K562 (cell line): Measurements from ENCODE around the gene COL4A2. TPM values are rescaled to one million over a fixed set of nuclear protein-coding genes. Genes with fewer than 3 reads are reported as not detected.

Experiments used
- ATAC-seq: fragments of 200-7000 bp; cut with Tn5 transposase; 3 replicates; pipeline ENCODE4 v1.9.1; 2020; ENCODE audit warnings: moderate library complexity
- BruUV-seq: library from RNA; stranded (reverse); fragments of 400-500 nt; replicated peaks from 2 replicates; lab custom pipeline; 2021; lab: Mats Ljungman, UMichigan
- CTCF ChIA-PET: fragments of 300-600 bp; formaldehyde crosslinking; extraction: SDS; loops from one replicate; lab custom pipeline; 2021; ENCODE audit warnings: low intra/inter-chr PET ratio; lab: Yijun Ruan, JAX
- POLR2A ChIA-PET: fragments of 300-600, 350-650 bp; sonication (Branson Sonifier 250); formaldehyde crosslinking; extraction: SDS; loops from one replicate; lab custom pipeline; 2021; ENCODE audit warnings: antibody characterized with exemption, inconsistent platforms; lab: Yijun Ruan, JAX
- DNase-seq, 4 experiments: peaks; one replicate each; pipeline versions ENCODE4 v3.0.0 to v3.0.0-alpha.2; 2011 to 2018; ENCODE audit warnings: low spot score in 3 of 4, mixed read lengths in 3 of 4; ENCODE audit errors: extremely low read depth in 1 of 4
- FAIRE-seq: peaks from 2 replicates; lab custom pipeline; 2011; peaks lifted over from hg19 to GRCh38; lab: Jason Lieb, UNC
- H2AFZ ChIP-seq: 2 replicates; pipeline ENCODE4 v1.6.0; 2011; ENCODE audit warnings: low read depth, low read length, control low read depth, inconsistent platforms
- H3K27ac ChIP-seq: fragments of 200-600 bp; 3 replicates; pipeline ENCODE4 v1.8.0; 2011; ENCODE audit warnings: low read depth, mild to moderate bottlenecking, control low read depth, inconsistent platforms, low read length, moderate library complexity, mixed read lengths; ENCODE audit errors: extremely low read depth
- H3K27me3 ChIP-seq, 2 experiments: fragments of 300-600 bp in 1 of 2; 2 replicates in 1 of 2; 3 replicates in 1 of 2; pipeline versions ENCODE4 v1.6.0 to v1.8.0; 2011; ENCODE audit warnings: inconsistent platforms in 2 of 2, low read length in 2 of 2, mild to moderate bottlenecking in 1 of 2, mixed read lengths in 1 of 2, moderate library complexity in 1 of 2; ENCODE audit not compliant: control insufficient read depth in 2 of 2, insufficient read depth in 2 of 2
- H3K36me3 ChIP-seq: fragments of 300-600 bp; 3 replicates; pipeline ENCODE4 v1.8.0; 2011; ENCODE audit warnings: mild to moderate bottlenecking, low read length, inconsistent platforms; ENCODE audit not compliant: control insufficient read depth, insufficient read depth
- H3K4me1 ChIP-seq, 2 experiments: fragments of 200-600 bp in 1 of 2; replicated peaks in 1 of 2; 2 replicates in 1 of 2; 3 replicates in 1 of 2; pipeline versions ENCODE4 v1.5.1 to v1.8.0; 2011; ENCODE audit warnings: inconsistent platforms in 2 of 2, low read length in 2 of 2, mild to moderate bottlenecking in 1 of 2, mixed read lengths in 1 of 2, moderate library complexity in 1 of 2; ENCODE audit not compliant: control insufficient read depth in 2 of 2, insufficient read depth in 2 of 2
- H3K4me2 ChIP-seq: 2 replicates; pipeline ENCODE4 v1.6.1; 2011; ENCODE audit warnings: low read length, control low read depth, inconsistent platforms, mixed read lengths; ENCODE audit not compliant: insufficient read depth
- H3K4me3 ChIP-seq: fragments of 200-600 bp; sonication (generic), shearing (Covaris generic); 2 replicates; pipeline ENCODE4 v1.5.1; 2016; ENCODE audit warnings: control low read depth, inconsistent platforms
- H3K79me2 ChIP-seq: fragments of 200-600 bp; 3 replicates; pipeline ENCODE4 v1.8.0; 2011; ENCODE audit warnings: low read length, inconsistent platforms; ENCODE audit not compliant: control insufficient read depth, insufficient read depth
- H3K9ac ChIP-seq, 2 experiments: 2 replicates each; pipeline versions ENCODE4 v1.6.0 to v1.6.1; 2011; ENCODE audit warnings: low read depth in 2 of 2, low read length in 2 of 2, control low read depth in 1 of 2, inconsistent platforms in 1 of 2, mild to moderate bottlenecking in 1 of 2, mixed read lengths in 1 of 2; ENCODE audit not compliant: insufficient read depth in 1 of 2
- H3K9me1 ChIP-seq: one replicate; pipeline ENCODE4 v1.6.0; 2011; ENCODE audit warnings: inconsistent platforms, mild to moderate bottlenecking, low read length, moderate library complexity; ENCODE audit not compliant: control insufficient read depth, insufficient read depth
- H3K9me3 ChIP-seq: replicated peaks from 2 replicates; pipeline ENCODE4 v1.5.1; 2011; ENCODE audit warnings: low read depth, low read length, inconsistent platforms; ENCODE audit not compliant: control insufficient read depth, insufficient read depth
- H4K20me1 ChIP-seq: replicated peaks from 2 replicates; pipeline ENCODE4 v1.6.1; 2011; ENCODE audit warnings: low read length, inconsistent platforms, mixed read lengths; ENCODE audit not compliant: control insufficient read depth, insufficient read depth
- CAMTA2 ChIP-seq: fragments of 250-450 bp; sonication (Bioruptor Pico); conservative IDR thresholded peaks from 2 replicates; pipeline ENCODE4 v1.5.1; 2022
- CSDE1 ChIP-seq, 2 experiments: fragments of 450-650 bp; IDR thresholded peaks; 2 replicates each; pipeline ENCODE4 v1.6.1; 2016; ENCODE audit warnings: mild to moderate bottlenecking in 1 of 2
- JUN ChIP-seq, 2 experiments: sonication (generic) in 1 of 2; formaldehyde crosslinking in 1 of 2; IDR thresholded peaks; 2 replicates each; pipeline versions ENCODE4 v1.6.1 to v1.8.0; 2012 to 2022; ENCODE audit warnings: borderline replicate concordance in 2 of 2, mild to moderate bottlenecking in 2 of 2, improper control_type of control experiment in 1 of 2, low read depth in 1 of 2, low read length in 1 of 2, missing genetic modification reagents in 1 of 2
- RBM22 ChIP-seq: fragments of 200-400 bp; formaldehyde crosslinking; IDR thresholded peaks from 2 replicates; pipeline ENCODE4 v1.6.1; 2018; ENCODE audit warnings: low read length, low read depth; ENCODE audit not compliant: poor library complexity, severe bottlenecking
- SOX6 ChIP-seq: fragments of 450-650 bp; IDR thresholded peaks from 2 replicates; pipeline ENCODE4 v1.6.1; 2014; ENCODE audit warnings: mild to moderate bottlenecking
- ZBTB1 ChIP-seq: sonication (generic); formaldehyde crosslinking; IDR thresholded peaks from 2 replicates; pipeline ENCODE4 v1.8.1; 2023; ENCODE audit warnings: missing genetic modification reagents, low read depth, mild to moderate bottlenecking, borderline replicate concordance
- WGBS: fragments of 100-300 bp; shearing (Covaris generic); methylation state at CpG from one replicate; pipeline ENCODE4 v1.1.6; 2016; ENCODE audit warnings: low coverage, mixed read lengths; ENCODE audit not compliant: insufficient coverage; ENCODE audit errors: missing lambda C conversion rate; 5-methylcytosine and 5-hydroxymethylcytosine counted together
- in situ Hi-C: fragments of 300-500 bp; cut with MboI; formaldehyde crosslinking; loops from 4 replicates; pipeline ENCODE4 v1.15.0; 2018; ENCODE audit warnings: inconsistent platforms, mixed read lengths
- intact Hi-C: fragments of 100-400 bp; cut with micrococcal nuclease; formaldehyde crosslinking; loops from 2 replicates; pipeline ENCODE4 v1.14.2; 2022
- polyA plus RNA-seq, 8 experiments: library from polyadenylated mRNA; depleted of rRNA in 4 of 8; stranded (reverse) in 5 of 8; unstranded in 3 of 8; fragments of >200 nt; fragmentation: Nextera tagmentation in 2 of 8; fragmentation: Illumina TruSeq in 1 of 8; extraction: Ambion mirVana in 2 of 8; extraction: Trizol in 1 of 8; gene quantifications; 2 replicates each; pipeline versions ENCODE4 v1.2.1 to v1.2.3, GENCODE V29; 2011 to 2014; ENCODE audit warnings: inconsistent platforms in 1 of 8, missing spikeins in 1 of 8
- total RNA-seq, 7 experiments: library from RNA; depleted of rRNA in 6 of 7; stranded (reverse); fragments of >200 nt in 6 of 7; fragmentation: Illumina TruSeq in 2 of 7; extraction: Trizol in 2 of 7; gene quantifications; 2 replicates each; pipeline versions ENCODE4 v1.2.1 to v1.2.3, GENCODE V29; 2011 to 2021; ENCODE audit warnings: low replicate concordance in 1 of 7
- TF ChIP-seq, protein P1 (sequence below): IDR thresholded peaks from 2 replicates; pipeline ENCODE4 v1.6.1; 2012; ENCODE audit warnings: low read depth, low read length, improper control_type of control experiment, borderline replicate concordance
- TF ChIP-seq, protein P2 (sequence below): fragments of 150-350 bp; IDR thresholded peaks from 2 replicates; pipeline ENCODE4 v1.6.1; 2014; ENCODE audit warnings: low read depth, mild to moderate bottlenecking, low read length, borderline replicate concordance
- TF ChIP-seq, protein P3 (sequence below): fragments of 450-650 bp; conservative IDR thresholded peaks from 2 replicates; pipeline ENCODE4 v1.6.1; 2016; ENCODE audit warnings: missing genetic modification characterization, low read depth, mild to moderate bottlenecking, control low read depth, missing compliant biosample characterization

The COL4A2 gene
- total and polyA plus RNA-seq, 9 of the 15 experiments (the other 6 are each of a cell fraction or from before 2014, with no cell fraction given), result 0.13 to 15.2 (median 8.1) TPM

DNA sequence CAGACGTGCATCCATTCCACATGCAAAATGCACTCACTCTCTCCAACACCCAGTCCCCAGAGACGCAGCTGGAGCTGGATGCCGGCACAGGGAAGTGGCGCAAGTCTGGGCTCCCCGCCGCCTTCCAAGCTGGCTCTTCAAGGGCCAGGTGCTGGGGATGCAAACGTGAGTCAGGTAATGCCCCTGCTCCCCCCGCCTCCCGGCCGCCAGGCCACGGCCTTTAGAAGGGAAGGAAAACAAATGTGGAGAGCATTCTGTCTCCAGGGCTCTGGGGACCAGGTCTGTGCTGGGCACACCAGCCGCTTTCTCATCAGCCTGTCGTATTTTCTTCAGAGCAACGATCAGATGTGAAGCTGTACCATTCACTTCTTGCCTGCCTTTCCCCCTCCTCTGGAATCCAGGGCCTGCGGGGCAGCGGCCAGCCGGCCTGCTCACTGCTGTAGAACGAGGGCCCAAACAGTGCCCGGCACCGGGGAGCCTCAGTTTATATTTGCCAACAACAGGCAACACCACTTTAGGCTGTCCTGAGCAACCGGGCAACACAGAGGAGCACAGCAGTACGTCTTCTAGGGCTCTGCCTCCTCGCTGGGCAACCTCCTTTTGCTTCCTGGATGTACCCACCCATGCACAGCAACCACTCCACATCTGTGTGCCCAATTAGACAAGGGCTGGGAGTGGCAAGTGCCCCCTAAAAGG lies 250.7 kb downstream of the COL4A2 start (continued):
- TF ChIP-seq, protein P1, sequence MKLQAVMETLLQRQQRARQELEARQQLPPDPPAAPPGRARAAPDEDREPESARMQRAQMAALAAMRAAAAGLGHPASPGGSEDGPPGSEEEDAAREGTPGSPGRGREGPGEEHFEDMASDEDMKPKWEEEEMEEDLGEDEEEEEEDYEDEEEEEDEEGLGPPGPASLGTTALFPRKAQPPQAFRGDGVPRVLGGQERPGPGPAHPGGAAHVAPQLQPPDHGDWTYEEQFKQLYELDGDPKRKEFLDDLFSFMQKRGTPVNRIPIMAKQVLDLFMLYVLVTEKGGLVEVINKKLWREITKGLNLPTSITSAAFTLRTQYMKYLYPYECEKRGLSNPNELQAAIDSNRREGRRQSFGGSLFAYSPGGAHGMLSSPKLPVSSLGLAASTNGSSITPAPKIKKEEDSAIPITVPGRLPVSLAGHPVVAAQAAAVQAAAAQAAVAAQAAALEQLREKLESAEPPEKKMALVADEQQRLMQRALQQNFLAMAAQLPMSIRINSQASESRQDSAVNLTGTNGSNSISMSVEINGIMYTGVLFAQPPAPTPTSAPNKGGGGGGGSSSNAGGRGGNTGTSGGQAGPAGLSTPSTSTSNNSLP, result no peak
- no peak for TF ChIP-seq CSDE1 (IDR thresholded peaks at IDR 0.05)
- TF ChIP-seq, protein P2, sequence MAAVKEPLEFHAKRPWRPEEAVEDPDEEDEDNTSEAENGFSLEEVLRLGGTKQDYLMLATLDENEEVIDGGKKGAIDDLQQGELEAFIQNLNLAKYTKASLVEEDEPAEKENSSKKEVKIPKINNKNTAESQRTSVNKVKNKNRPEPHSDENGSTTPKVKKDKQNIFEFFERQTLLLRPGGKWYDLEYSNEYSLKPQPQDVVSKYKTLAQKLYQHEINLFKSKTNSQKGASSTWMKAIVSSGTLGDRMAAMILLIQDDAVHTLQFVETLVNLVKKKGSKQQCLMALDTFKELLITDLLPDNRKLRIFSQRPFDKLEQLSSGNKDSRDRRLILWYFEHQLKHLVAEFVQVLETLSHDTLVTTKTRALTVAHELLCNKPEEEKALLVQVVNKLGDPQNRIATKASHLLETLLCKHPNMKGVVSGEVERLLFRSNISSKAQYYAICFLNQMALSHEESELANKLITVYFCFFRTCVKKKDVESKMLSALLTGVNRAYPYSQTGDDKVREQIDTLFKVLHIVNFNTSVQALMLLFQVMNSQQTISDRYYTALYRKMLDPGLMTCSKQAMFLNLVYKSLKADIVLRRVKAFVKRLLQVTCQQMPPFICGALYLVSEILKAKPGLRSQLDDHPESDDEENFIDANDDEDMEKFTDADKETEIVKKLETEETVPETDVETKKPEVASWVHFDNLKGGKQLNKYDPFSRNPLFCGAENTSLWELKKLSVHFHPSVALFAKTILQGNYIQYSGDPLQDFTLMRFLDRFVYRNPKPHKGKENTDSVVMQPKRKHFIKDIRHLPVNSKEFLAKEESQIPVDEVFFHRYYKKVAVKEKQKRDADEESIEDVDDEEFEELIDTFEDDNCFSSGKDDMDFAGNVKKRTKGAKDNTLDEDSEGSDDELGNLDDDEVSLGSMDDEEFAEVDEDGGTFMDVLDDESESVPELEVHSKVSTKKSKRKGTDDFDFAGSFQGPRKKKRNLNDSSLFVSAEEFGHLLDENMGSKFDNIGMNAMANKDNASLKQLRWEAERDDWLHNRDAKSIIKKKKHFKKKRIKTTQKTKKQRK, result no peak
- TF ChIP-seq, all 486 proteins: peak for 0

DNA sequence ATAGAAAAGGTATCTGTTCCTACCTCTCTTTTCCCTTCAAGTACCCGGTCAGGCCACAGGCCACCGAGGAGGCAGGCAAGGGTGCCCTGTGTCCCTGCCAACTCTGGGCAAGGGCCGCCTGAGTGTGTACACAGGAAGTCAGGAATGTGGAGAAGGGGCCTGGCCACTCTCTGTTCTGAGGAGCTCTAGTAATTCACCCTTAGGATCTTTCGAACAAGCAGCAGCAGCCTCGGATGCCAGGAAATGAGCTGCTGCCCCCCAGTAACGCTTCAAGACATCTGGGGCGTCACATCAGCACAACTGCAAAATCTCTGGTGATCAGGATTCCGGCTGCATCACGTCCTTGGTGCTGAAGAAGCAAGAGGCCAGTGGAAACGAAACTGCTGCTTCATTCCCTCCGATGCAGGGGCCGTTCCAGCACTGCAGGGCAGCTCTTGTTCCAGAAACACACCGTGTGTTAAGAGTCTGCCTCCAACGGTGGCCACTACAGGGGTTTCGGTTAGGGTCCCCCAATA lies 252.4 kb downstream of the COL4A2 start:
- 51% methylated on average over 14 of the region's 15 CpGs for WGBS
- no peak for FAIRE-seq
- TF ChIP-seq CAMTA2 (CRISPR knock-in tag) (no peak), SOX6 (no peak), ZBTB1 (no peak), JUN (IDR thresholded peaks at IDR 0.05; ENCODE audit: borderline replicate concordance, low read depth, low read length) (no peak), JUN (CRISPR knock-in tag; IDR thresholded peaks at IDR 0.05; ENCODE audit: borderline replicate concordance) (no peak), RBM22 (no peak)
- TF ChIP-seq, protein P3, sequence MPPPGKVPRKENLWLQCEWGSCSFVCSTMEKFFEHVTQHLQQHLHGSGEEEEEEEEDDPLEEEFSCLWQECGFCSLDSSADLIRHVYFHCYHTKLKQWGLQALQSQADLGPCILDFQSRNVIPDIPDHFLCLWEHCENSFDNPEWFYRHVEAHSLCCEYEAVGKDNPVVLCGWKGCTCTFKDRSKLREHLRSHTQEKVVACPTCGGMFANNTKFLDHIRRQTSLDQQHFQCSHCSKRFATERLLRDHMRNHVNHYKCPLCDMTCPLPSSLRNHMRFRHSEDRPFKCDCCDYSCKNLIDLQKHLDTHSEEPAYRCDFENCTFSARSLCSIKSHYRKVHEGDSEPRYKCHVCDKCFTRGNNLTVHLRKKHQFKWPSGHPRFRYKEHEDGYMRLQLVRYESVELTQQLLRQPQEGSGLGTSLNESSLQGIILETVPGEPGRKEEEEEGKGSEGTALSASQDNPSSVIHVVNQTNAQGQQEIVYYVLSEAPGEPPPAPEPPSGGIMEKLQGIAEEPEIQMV (tag), result no peak

More for the DNA sequence above, 252.4 kb downstream of the COL4A2 start:
- no peaks in the 10 kb centered on the region for H3K9me3 ChIP-seq
- peaks cover 22% of the 10 kb centered on the region for H3K79me2 ChIP-seq
- BruUV-seq, result no TSS peak
- POLR2A ChIA-PET, result no interaction called here
- intact Hi-C loops, result no loop called here
- ATAC-seq (no peak), DNase-seq (no peak)
- peaks cover 19 to 42% of the 10 kb centered on the region in 2 experiments; a peak in 4 of 5 replicates for H3K4me1 ChIP-seq
- H3K4me2 ChIP-seq, result peak overlapping the region; percentile 82
- H3K36me3 ChIP-seq, result peaks cover 4% of the 10 kb centered on the region; the same call in 1 of the 3 replicates
- CTCF ChIA-PET, result no interaction called here
- H4K20me1 ChIP-seq, result no peaks in the 10 kb centered on the region
- no peaks in the 10 kb centered on the region for H3K9me1 ChIP-seq
- H3K27ac ChIP-seq, result no peak overlapping the region
- H2AFZ ChIP-seq, result no peak overlapping the region
- H3K4me3 ChIP-seq, result no peak overlapping the region; the same call in 1 of the 2 replicates
- H3K27me3 ChIP-seq, result no peaks in the 10 kb centered on the region
- in situ Hi-C loops, result no loop called here
- H3K9ac ChIP-seq, result no peak overlapping the region; a peak in 1 of 4 replicates
